Activated T-cell treated with anti-CD3 and anti-CD28 coated beads, Interleukin-2, amount 50 U/mL, for 48 hours (primary cell): ENCODE results near the gene ZNF296.
"Not testable (repeated sequence)": the region's sequence is repeated elsewhere in the genome, so short reads cannot be mapped to it uniquely, and the experiment has no call there.

Source experiments
- DNase-seq, 2 experiments: peaks; one replicate each; pipeline ENCODE4 v3.0.0-alpha.2; 2020

The ZNF296 gene

DNA sequence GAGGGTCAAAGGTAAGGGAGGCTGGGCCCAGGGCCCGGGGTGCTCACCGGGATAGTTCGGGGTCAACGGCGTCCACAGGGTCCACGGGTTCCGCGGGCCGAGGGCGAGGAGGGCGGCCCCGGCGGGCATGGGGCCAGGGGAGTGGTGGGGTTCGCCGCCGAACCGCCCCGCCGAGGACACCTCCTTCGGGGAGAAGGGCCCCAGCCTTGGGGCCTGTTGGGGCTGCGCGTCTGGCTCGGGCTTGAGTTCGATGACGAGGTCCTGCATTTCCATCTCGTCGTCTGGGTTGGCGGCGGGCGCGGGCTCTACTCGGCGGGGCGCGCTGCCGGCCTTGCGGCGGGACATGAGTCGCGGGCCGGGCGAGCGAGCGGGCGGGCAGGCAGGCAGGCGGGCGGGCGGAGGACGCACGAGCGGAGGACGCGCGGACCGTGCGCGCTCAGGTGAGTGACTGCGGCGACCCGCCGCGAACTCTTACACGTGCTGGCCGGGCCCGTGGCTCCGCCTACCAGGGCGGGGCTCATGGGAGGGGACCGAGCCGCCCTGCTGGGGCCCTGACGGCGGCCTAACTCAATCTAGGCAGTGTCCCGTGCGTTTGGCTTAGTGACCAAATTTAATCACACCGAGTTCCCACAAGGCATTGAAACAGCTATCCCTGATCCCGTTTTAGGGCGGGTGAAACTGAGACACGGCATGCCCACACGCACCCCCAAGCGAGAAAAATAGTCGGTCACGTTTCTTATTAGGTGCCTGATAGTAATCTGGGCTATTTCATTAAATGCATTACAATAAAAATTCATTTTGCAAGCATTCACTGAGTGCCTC lies at the start of gene ZNF296:
Gene ZNF296, minus strand, starts transcription at position 450 of the 822 bp plus-strand sequence. Its CDS starts 105 bp downstream, at position 345.
- peak; percentile 88 to 90 for DNase-seq

DNA sequence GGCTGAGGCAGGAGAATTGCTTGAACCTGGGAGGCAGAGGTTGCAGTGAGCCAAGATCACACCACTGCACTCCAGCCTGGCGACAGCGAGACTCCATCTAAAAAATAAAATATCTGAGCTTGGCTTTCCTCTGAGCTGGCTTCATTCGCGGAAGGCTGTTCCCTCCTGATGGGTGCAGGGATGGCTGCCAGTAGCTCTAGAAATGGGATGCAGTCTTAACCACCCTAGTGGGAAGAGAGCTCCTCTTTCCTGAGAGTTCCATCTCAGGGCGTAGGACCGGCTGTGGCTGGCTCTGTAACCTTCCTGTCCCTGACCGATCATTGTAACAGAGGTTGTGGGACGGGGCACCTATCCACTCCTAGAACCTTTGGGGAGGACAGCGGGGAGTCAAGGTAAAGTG lies 49.1 kb upstream of the ZNF296 start:
- DNase-seq: no peak

DNA sequence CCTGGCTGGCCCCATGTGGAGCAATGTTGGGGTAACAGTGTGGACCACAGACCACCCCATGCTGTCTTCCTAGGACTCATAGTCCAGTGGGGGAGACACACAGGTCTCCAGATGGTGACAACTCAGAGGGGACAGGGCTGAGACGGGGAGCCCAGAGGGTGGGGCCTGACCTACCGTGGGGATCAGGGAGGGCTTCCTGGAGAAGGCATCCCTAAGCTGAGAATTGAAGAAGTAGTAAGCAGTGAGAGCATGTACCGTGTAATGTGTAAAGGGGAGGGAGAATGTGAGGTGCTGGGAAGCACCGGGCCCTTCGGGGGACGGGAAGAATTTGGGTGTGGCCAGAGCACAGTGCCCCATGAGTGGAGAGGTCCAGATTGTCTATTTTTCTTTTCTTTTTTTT lies 47.7 kb upstream of the ZNF296 start:
- no peak for DNase-seq

DNA sequence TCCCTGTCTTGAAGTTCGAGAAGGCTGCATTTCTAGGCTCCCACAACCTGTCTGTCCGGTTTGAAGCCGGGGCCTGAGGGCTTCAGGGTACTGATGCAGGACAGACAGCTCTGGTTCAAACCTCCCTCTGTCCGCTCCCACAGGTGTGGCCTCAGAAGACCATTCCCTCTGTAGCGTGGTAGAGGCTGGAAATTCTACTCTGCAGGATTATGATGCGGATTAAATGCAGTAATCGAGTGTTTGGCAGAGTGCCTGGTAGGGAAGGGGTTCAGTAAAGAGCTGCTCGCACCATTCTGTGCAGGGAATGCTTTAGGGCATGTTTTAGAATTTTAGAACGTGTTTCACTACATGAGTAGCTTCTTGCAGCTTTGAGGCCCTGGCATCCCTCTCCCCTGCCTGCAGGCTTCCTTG lies 47.2 kb upstream of the ZNF296 start:
- DNase-seq: no peak

DNA sequence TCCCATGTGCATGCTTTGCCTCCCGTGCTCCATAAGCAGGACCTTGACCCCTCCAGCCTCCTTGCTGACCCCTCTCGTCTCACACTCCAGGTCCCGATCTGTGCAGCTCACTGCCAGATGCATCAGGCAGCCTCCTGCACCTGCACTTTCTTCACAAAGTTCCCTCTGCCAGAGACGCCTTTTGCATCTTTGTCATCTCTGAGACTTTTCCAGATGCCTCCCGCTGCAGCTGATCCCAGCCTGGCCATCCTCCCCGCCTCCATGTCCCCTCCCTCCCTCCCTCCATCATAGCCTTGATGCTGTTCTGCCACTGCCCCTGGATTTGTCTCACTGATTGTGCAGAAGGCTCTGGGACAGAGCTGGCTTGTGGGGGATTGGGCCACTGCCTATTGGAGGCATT lies 46.6 kb upstream of the ZNF296 start:
- no peak for DNase-seq

DNA sequence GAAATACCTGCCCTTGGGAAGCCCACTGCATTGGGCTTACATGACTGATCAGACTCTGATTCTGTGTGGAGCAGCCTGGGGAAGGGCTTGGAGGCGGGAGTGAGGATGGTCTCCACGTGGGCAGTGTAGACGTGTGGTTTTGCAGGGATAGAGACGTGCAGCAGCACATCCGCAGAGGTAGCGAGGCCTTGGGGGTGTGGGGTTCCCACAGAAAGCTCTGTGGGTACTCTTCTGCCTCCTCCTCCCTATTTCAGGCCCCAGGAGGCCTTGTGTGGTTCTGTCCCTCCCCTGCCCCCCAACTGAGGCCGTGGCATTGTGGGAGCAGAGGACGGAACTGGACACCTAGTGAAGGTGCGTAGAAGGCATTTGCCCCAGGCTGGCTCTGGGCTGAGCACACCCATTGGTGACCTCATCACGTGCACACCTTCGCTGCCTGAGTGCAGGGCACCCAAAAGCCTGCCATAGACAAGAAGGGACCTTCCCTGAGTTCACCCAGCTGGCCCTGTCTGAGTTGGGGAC lies 45.6 kb upstream of the ZNF296 start:
- DNase-seq: no peak

DNA sequence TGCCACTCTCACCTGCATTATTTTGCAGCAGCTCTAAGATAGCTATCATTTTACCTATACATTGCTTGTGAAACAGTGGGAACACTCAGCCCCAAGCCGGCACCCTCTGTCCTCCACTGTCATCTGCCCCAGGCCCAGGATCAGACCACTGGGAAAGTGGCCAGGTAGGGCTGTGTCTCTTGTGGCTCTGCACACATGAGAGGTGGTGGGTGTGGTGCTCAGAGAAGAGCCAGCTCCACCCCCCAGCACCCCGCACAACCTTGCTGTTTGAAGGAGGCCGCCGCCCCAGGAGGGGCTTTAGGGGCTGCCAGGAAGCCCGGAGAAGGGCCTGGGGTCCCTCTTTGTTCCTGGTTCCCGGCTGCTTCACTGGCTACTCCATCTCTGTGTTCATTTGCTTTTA lies 43.3 kb upstream of the ZNF296 start:
- no peak for DNase-seq

DNA sequence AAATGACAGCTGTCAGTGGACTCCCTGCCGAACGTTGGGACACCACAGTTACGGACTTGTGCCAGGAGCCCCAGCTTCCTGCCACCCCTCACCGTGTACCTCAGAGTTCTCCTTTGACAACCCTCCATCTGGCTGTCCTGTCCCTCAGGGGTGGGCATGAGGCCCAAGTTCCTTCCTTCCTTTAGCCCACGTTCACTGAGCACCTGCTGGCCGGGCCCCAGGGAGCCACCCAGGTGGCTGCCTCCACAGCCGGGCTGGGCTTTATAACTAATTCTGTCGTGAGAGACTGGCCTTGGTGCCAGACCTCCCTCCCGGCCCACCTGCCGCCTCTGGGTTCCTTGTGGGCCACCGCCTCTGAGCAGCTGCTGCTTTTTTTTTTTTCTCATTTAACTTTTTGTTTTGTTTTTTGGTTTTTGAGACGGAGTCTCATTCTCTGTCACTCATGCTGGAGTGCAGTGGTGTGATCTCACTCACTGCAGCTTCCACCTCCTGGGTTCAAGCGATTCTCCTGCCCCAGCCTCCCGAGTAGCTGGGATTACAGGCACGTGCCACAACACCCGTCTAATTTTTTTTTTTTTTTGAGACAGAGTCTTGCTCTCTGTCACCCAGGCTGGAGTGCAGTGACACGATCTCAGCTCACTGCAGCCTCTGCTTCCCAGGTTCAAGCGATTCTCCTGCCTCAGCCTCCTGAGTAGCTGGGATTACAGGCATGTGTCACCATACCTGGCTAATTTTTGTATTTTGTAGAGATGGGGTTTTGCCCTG lies 42.5 kb upstream of the ZNF296 start:
- peak in 1 of 2 experiments; percentile 22 for DNase-seq

DNA sequence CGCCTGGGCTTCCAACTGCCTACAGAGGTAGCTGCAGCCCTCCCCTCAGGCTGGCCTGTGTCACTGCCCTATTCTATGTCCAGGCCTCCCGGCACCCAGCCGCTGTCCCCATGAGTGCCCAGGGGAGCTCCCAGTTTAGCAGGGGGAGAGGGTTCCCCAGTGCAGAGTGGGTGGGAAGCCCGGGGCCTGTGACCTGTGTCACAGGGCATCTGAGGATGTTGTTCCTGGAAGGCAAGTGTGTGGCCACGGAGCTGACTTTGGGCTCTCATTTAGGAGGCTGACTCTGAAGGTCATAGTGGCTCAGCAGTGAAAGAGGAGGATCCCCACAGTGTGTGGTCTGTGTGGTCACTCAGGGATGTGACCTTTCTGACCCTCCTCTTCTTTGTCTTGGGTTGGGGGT lies 41.8 kb upstream of the ZNF296 start:
- DNase-seq: peak in 1 of 2 experiments; percentile 33

DNA sequence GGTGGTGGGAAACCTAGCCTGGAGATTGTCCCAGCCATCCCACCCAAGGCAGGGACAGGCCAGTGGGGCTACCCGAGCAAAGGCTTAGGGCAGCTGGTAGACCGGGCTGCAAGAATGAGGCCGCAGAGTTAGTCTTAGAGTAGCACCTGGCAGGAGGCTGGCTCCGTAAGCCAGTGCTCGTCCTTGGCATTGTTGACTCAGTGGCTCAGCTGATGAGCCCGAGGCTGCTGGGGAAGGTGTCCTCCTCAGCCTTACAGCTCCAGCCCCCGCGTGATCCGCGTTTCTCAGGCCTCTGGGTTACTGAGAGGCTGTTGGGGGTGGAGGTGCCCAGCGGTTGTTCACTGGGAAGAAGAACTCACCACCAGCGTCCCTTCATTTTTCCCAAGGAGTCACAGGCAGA lies 41.4 kb upstream of the ZNF296 start:
- DNase-seq: no peak

DNA sequence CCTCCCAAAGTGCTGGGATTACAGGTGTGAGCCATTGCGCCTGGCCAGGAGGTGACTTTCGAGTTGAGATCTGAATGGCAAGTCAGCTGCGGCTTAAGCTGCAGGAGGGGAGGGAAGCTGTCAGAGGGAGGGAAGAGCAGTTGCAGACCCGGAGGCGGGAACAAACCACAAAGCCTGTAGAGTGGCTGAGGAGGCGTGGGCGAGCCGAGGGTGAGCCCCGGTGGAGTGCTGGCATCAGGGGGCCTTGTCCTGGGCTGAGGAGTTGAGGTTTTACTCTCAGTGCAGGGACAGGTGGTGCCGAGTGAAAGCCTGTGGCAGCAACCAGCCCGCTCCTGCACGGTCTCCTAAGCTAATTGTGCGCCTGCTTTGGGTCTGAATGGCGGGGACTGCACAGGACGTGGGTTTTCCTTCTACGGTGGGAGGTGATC lies 40.9 kb upstream of the ZNF296 start:
- DNase-seq: peak; percentile 82 to 86

DNA sequence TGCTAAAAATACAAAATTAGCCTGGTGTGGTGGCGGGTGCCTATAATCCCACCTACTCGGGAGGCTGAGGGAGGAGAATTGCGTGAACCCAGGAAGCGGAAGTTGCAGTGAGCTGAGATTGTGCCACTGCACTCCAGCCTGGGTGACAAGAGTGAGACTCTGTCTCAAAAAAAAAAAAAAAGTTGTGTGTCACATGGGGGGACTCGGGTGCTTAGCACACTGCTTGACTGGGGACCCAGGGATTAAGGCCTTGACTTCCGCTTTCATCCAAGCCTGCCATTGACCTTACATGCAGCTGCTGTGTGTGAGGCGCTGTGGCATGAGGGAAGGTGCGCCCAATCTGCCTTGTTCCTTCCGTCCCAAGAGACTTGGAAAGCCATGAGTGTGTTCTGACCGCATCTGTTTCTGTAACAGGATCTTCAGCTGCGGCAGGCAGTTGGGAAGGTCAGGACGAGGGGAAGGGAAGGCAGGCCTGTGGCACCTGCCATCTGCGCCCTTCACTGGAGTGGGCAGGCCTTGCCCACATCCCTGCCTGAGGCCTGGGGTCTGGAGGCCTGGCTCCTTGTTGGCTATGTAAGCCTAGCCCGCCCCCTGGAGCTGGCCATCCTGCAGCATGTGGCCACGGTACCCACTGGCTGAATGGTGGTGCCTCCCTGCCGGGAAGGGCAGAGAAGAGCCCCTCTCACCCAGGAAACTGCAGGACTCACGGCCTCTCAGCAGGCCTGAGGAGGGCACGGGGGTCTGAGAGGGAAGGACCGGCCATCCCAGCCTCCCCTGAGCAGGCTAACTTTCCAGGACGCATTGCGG lies 39.7 kb upstream of the ZNF296 start:
- DNase-seq: no peak

DNA sequence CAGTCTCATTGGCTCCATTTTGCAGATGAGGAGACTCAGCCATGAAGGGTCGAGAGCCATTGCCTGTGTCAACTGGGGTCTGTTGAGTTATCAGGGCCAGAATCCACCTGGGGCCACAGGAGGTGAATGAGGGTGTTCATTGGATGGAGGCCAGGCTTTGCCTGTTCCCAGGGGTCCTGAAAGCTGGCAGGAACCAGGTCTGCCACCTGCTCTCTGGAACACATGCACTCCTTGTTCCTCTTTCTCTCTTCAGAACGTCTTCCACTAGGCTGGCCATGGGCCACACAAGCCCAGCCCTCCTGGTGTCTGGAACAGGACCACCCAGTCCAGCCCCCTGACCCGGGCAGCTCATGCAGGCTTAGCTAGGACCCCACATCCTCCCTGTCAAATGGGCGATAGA lies 37.8 kb upstream of the ZNF296 start:
- no peak for DNase-seq

DNA sequence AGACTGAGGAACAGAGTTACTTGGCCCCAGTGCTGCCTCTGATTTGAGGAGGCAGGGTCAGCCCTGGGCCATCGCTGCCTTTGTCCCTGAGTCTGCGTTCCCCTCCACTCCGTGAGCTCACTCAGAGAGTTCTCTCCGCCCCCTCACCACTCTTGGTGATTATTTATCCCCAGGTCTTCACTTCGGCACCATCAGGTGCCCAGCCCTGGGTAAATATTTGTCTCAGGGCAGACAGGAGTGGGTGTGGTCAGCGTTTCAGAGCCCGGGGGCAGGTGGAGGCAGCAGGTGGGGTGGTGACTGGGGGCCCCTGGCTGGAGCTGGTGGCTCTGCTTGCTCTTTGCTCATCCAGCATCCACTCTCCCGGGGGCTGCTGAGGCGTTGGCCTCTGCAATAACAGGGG lies 37.4 kb upstream of the ZNF296 start:
- no peak for DNase-seq

DNA sequence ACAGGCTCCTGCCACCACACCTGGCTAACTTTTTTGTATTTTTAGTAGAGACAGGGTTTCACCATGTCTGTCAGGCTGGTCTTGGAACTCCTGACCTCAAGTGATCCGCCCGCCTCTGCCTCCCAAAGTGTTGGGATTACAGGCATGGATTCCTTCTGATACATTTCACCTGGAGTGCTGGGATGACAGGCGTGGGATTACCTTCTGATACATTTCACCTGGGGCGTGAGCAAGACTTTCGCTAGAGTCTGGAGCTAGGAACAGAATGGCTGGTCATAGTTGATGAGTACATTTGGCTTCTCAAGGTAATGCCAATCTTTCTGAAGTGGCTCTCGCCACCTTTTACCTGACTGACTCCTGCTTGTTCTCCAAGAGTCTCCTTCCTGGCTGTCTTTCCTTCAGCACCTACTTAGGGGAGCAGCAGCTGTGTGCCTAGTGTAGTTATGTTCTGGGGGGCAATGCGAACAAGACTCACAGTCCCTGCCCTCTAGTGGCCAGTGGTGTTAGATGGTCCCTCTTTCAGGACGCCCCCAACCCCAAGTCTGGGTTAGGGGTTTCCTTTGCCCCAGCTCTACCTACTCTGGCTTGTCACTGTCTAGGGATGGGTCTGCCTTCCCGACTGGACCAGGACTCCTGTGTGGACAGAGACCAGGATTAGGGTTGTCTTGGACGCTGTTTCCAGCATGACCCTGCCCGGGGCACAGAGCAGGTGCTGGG lies 36.0 kb upstream of the ZNF296 start:
- DNase-seq: no peak

DNA sequence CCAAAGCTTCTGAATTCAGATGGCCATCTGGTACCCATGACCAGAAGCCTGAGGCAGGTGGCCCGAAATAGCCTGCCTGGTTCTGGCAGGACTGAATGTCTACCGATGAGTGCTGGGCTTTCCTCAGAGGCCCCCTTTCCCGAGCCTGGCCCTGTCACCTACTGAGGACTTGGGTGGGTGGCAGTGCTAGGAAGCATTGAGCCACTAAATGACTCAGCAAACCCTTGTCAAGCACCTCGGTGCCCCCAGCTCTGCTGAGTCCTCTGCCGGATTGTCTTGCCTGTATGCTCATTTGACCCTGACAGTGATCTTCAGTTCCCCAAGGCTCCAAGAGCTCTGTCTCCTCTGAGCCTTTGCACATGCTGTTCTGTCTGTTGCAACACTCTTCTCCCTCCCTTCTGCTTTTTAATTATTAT lies 34.6 kb upstream of the ZNF296 start:
- peak; percentile 32 to 48 for DNase-seq

DNA sequence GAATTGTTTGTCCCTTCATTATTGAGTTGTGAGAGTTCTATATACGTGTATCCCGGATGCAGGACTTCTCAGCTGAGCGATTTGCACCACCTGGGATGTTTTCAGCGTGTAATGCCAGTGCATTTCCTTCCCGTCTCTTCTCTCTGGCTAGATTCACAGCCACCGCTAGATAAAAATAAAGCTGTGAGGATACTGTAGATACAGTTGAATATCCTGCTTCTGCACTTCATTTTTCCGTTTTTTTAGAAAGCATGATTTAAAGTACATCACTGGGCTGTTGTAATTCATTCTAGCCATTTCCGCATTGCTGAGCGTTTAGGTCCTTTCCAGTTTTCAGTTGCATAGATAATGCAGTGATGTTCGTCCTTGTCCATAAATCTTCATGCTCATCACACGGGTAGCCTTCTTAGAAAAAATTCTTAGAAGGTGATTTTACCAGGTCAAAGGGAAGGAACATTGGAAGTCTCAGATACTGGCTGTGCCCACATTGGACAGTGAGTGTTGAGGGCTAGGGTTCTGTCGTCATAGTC lies 31.4 kb upstream of the ZNF296 start:
- DNase-seq: no peak

DNA sequence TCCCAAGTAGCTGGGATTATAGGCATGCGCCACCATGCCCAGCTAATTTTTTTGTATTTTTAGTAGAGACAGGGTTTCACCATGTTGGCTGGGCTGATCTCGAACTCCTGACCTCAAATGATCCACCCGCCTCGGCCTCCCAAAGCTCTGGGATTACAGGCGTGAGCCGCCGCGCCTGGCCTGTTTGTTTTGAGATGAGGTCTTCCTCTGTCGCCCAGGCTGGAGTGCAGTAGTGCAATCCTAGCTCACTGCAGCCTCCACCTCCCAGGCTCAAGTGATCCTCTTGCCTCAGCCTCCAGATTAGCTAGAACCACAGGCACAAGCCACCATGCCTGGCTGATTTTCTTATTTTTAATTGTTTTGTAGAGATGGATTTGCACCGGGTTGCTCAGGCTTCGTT lies 30.1 kb upstream of the ZNF296 start:
- DNase-seq: not testable (repeated sequence)

DNA sequence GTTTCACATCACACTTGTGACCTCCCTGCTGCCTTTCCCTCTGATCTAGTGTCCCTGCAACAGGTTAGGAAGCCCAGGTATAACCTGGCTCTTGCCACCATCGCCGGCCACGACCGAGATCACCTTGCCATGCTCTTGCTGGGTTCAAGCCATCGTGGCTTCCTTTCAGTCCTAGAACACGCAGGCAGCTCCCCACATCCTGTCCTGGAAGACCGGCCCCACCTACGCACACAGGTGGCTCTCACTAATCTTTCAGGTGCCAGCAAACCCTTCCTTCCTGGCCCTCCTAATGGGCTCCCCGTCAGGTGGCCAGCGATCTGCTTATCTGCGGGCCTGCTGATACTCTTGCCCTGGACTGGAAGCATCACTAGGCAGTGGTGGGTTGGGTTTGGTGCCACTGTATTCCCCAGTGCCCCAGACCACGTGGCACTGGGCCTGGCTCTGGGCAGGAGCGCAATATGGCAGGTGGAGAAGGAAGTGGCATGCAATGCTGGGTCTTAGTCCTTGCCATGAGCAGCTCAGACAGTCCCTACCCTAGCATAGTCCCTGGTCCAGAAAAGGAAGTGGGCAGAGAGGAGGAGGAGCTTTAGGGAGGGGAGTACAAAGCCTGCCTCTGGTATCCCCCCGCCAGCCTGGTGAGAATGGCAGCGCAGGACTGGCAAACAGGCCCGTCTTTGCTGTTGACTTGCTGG lies 28.5 kb upstream of the ZNF296 start:
- no peak for DNase-seq

DNA sequence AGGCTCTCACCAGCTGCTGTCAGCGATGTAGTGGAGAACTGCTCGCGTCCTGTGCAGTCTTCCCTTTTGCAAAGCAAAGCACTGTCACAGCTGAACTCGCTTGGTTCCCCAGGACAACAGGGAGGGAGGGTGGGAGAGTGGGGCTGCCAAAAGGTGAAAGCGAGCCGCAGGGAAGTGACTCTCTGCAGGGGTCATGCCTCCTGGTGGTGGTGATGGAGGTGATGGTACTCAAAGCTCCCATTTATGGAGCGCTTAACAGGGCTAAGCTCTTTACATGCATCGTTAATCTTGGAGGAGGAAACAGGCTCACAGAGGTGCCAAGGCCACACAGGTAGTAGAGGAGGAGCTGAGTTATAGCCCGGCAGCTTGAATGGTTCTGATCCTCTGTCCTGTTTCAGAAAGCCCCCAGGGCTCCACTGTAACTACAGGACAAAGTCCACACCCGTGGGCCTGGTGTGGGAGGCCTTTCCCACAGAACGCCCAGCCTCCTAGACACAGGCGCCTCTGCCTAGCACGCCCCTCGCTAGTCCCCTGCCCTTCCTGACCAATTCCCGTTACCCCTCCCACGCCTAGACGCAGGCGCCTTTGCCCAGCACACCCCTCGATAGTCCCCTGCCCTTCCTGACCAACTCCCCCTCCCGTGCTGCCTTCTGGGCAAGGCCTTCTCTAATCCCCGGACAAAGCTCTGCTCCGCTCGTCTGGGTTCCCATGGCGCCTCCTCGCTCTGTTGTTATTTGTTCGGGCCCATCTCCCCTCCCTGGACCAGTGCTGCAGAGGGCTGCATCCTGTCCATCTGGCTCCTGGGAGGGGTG lies 27.4 kb upstream of the ZNF296 start:
- no peak for DNase-seq

DNA sequence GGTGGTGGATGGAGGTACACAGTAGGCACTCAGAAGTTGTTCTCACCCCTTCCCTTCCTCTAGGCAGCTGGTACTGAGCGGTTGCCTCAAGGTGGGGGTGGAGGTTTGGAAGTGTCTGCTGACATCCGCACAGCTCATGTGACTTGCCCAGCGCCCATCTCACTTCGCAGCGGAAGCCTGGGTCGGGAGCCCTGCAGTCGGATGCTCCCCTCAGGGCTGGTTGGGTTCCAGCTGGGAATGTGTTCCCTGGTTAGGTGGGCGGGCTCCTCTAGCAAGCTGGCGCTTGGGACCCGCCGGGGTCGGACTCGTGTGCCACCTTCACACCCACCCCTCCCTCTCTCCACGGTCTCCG lies 26.9 kb upstream of the ZNF296 start:
- DNase-seq: peak in 1 of 2 experiments; percentile 52
